A549 (cell line): Measurements from ENCODE around the gene COL12A1. TPM values are rescaled to one million over a fixed set of nuclear protein-coding genes. Genes with fewer than 3 reads are reported as not detected.
"Not testable (repeated sequence)": the region's sequence is repeated elsewhere in the genome, so short reads cannot be mapped to it uniquely, and the experiment has no call there.

Experiments used
- ATAC-seq, 2 experiments: fragments of 200-7000 bp in 1 of 2; fragments of >200 bp in 1 of 2; cut with Nextera tagmentation in 1 of 2; cut with Tn5 transposase in 1 of 2; 3 replicates each; pipeline versions ENCODE4 v1.8.0 to v1.9.1; 2018 to 2020; ENCODE audit warnings: mild to moderate bottlenecking in 1 of 2, moderate library complexity in 1 of 2
- CTCF ChIA-PET: fragments of 300-600 bp; sonication (Branson Sonifier 250); formaldehyde crosslinking; extraction: SDS; loops from one replicate; lab custom pipeline; 2021; ENCODE audit warnings: antibody characterized with exemption, inconsistent platforms; lab: Yijun Ruan, JAX
- POLR2A ChIA-PET: fragments of 350-600 bp; formaldehyde crosslinking; extraction: SDS; loops from one replicate; lab custom pipeline; 2021; ENCODE audit warnings: antibody characterized with exemption, inconsistent platforms; lab: Yijun Ruan, JAX
- DNase-seq, 2 experiments: peaks; one replicate each; pipeline versions ENCODE4 v3.0.0 to v3.0.0-alpha.2; 2011 to 2016; ENCODE audit warnings: low read depth in 1 of 2, low spot score in 1 of 2
- FAIRE-seq: peaks from 2 replicates; lab custom pipeline; 2011; peaks lifted over from hg19 to GRCh38; lab: Jason Lieb, UNC
- H3K27ac ChIP-seq, 2 experiments: fragments of >200 bp; sonication (Bioruptor Twin); formaldehyde crosslinking; 3 replicates each; pipeline ENCODE4 v1.5.1; 2016 to 2017
- H3K4me1 ChIP-seq: fragments of >200 bp; sonication (Bioruptor Twin); formaldehyde crosslinking; 3 replicates; pipeline ENCODE4 v1.6.1; 2016
- H3K4me2 ChIP-seq: fragments of >200 bp; sonication (Bioruptor Twin); formaldehyde crosslinking; 3 replicates; pipeline ENCODE4 v1.6.1; 2016
- H3K4me3 ChIP-seq: fragments of >200 bp; sonication (Bioruptor Twin); formaldehyde crosslinking; 3 replicates; pipeline ENCODE4 v1.5.1; 2016
- H3K9me3 ChIP-seq: fragments of >200 bp; sonication (Bioruptor Twin); formaldehyde crosslinking; 3 replicates; pipeline ENCODE4 v1.6.1; 2016
- CEBPB ChIP-seq, 2 experiments: fragments of >200 bp in 1 of 2; sonication (Bioruptor Twin) in 1 of 2; formaldehyde crosslinking in 1 of 2; IDR thresholded peaks; 2 replicates each; pipeline ENCODE4 v1.6.1; 2012 to 2016
- CHD2 ChIP-seq: fragments of 150-350 bp; IDR thresholded peaks from 2 replicates; pipeline ENCODE4 v1.6.1; 2014; ENCODE audit warnings: low read length; ENCODE audit not compliant: partially characterized antibody
- E2F6 ChIP-seq: IDR thresholded peaks from 2 replicates; pipeline ENCODE4 v1.6.1; 2012; ENCODE audit warnings: low read depth, borderline replicate concordance
- EHF ChIP-seq: fragments of 250-450 bp; sonication (Bioruptor Pico); IDR thresholded peaks from 2 replicates; pipeline ENCODE4 v1.5.0; 2020; ENCODE audit warnings: mild to moderate bottlenecking
- ESRRA ChIP-seq: fragments of 150-350 bp; IDR thresholded peaks from 2 replicates; pipeline ENCODE4 v1.6.1; 2014; ENCODE audit warnings: mild to moderate bottlenecking, low read length, borderline replicate concordance
- FOSB ChIP-seq: fragments of 250-450 bp; sonication (Bioruptor Pico); IDR thresholded peaks from 2 replicates; pipeline ENCODE4 v1.5.0; 2020; ENCODE audit warnings: mild to moderate bottlenecking, moderate library complexity
- FOSL2 ChIP-seq, 2 experiments: fragments of 450-650 bp in 1 of 2; fragments of >200 bp in 1 of 2; sonication (Bioruptor Twin) in 1 of 2; formaldehyde crosslinking; IDR thresholded peaks; 2 replicates each; pipeline versions ENCODE4 v1.5.0 to v1.6.1; 2016 to 2020; ENCODE audit warnings: mild to moderate bottlenecking in 1 of 2, moderate library complexity in 1 of 2
- HES2 ChIP-seq: fragments of >200 bp; sonication (Bioruptor Twin); formaldehyde crosslinking; IDR thresholded peaks from 2 replicates; pipeline ENCODE4 v1.6.1; 2016
- HOXB13 ChIP-seq: fragments of 250-450 bp; sonication (Bioruptor Pico); IDR thresholded peaks from 2 replicates; pipeline ENCODE4 v1.5.0; 2020; ENCODE audit warnings: low read depth, mild to moderate bottlenecking, moderate library complexity
- MYC ChIP-seq: IDR thresholded peaks from 2 replicates; pipeline ENCODE4 v1.6.1; 2012; ENCODE audit warnings: mild to moderate bottlenecking, inconsistent platforms, low read length, improper control_type of control experiment, borderline replicate concordance
- NFE2L2 ChIP-seq: fragments of 150-350 bp; conservative IDR thresholded peaks from 2 replicates; pipeline ENCODE4 v1.6.1; 2014; ENCODE audit warnings: low read length
- NPAS2 ChIP-seq: fragments of 250-450 bp; sonication (Bioruptor Pico); IDR thresholded peaks from 2 replicates; pipeline ENCODE4 v1.8.0; 2022; ENCODE audit warnings: mild to moderate bottlenecking, moderate library complexity, borderline replicate concordance
- POLR2A ChIP-seq: IDR thresholded peaks from 2 replicates; pipeline ENCODE4 v1.6.1; 2012; ENCODE audit warnings: mild to moderate bottlenecking, low read length
- SREBF2 ChIP-seq: fragments of 450-650 bp; IDR thresholded peaks from 2 replicates; pipeline ENCODE4 v1.6.1; 2014; ENCODE audit warnings: mild to moderate bottlenecking, moderate library complexity
- ZSCAN20 ChIP-seq: fragments of 250-450 bp; sonication (Bioruptor Pico); IDR thresholded peaks from 2 replicates; pipeline ENCODE4 v1.8.0; 2022; ENCODE audit warnings: mild to moderate bottlenecking, moderate library complexity
- WGBS: methylation state at CpG from one replicate; pipeline ENCODE4 v1.1.6; 2017; ENCODE audit errors: missing lambda C conversion rate; 5-methylcytosine and 5-hydroxymethylcytosine counted together
- polyA plus RNA-seq, 4 experiments: library from polyadenylated mRNA; depleted of rRNA in 3 of 4; stranded (reverse); fragments of >200 nt; fragmentation: RNase III in 1 of 4; extraction: RNeasy Plus Mini Kit Qiagen cat#74134 plus additional on column Dnase treatment in 1 of 4; gene quantifications; 2 replicates in 3 of 4; 3 replicates in 1 of 4; pipeline ENCODE4 v1.2.3, GENCODE V29; 2011 to 2017
- TF ChIP-seq, protein P1 (sequence below): IDR thresholded peaks from 2 replicates; pipeline ENCODE4 v1.6.1; 2012
- TF ChIP-seq, protein P2 (sequence below): IDR thresholded peaks from 2 replicates; pipeline ENCODE4 v1.6.1; 2012
- TF ChIP-seq, protein P3 (sequence below): fragments of 450-650 bp; IDR thresholded peaks from 2 replicates; pipeline ENCODE4 v1.6.1; 2014; ENCODE audit warnings: antibody characterized with exemption

The COL12A1 gene
- polyA plus RNA-seq, 2 of the 4 experiments (the other 2 are of a cell fraction): 6.3 to 11.2 TPM

DNA sequence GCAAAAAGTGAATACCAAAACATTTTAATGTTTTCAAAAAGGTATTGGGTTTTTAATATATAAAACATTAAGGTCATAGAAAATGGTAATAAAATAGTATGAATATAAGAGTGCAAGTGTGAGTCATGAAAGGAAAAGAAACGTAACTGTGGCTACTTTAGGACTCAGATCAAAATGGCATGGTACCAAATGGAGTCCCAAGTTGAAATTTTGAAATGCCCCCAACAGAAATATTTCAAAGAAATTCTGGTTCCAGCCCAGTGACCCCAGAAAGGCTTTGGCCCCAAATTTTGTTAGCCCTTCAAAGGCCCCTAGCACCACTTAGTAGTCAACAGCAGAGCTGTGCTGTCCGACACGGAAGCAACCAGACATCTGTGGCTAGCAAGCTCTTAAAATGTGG, 6.0 kb downstream of the COL12A1 start:
- no peak for TF ChIP-seq NFE2L2
- TF ChIP-seq FOSB (CRISPR knock-in tag): no peak
- no peak for TF ChIP-seq MYC
- TF ChIP-seq NPAS2 (CRISPR knock-in tag): no peak
- TF ChIP-seq POLR2A: no peak
- no peak for TF ChIP-seq CHD2
- TF ChIP-seq SREBF2: no peak
- TF ChIP-seq, protein P1, sequence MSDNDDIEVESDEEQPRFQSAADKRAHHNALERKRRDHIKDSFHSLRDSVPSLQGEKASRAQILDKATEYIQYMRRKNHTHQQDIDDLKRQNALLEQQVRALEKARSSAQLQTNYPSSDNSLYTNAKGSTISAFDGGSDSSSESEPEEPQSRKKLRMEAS: no peak
- no peaks in the 10 kb centered on the region for H3K9me3 ChIP-seq
- ATAC-seq (no peak), DNase-seq (no peak), FAIRE-seq (no peak)
- peaks cover 8% of the 10 kb centered on the region; the same call in 2 of the 3 replicates for H3K4me1 ChIP-seq
- POLR2A ChIA-PET: no interaction called here
- CTCF ChIA-PET: interaction anchor here (1.0 to 2.6 kb wide), 2 partner anchors 9 to 1460 kb away, joined by 4 to 8 read pairs; no protein-coding TSS in a partner anchor
- 89% methylated on average over 3 of the region's 3 CpGs for WGBS
- H3K27ac ChIP-seq: no peak overlapping the region
- H3K4me2 ChIP-seq: no peak overlapping the region
- no peak overlapping the region for H3K4me3 ChIP-seq

DNA sequence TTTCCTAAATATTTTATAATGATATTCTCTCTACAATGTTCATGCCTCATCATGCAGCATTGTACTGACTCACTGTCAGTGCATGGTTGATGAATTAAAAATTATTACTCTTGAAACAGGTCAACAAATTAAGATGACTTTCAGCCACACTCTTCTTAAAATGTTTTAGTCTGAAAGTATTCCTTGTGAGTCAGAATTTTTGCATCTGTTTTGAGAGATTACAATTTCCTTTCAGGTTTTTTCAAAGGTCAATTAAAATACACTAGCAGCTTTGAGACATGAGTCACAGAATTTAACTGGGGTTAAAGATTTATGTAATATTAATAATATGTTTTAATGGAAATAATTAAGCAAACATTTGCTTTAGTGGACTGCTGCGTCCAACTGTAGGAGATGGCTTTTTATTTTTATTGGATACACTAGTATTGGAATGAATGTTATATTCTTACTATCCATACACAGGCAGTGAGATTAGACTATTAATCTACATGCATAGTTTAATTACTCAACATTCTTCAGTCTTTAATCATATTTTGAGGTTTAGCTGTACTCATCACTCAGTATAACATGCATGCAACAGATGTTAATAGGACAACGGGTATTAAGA, 9.7 kb downstream of the COL12A1 start:
- Histone ChIP-seq H3K4me1 (no peaks in the 10 kb centered on the region), H3K4me3 (no peak overlapping the region), H3K4me2 (no peak overlapping the region), H3K9me3 (no peaks in the 10 kb centered on the region), H3K27ac (no peak overlapping the region)
- ATAC-seq: no peak
- 48% methylated on average over 2 of the region's 2 CpGs for WGBS
- FAIRE-seq: no peak
- DNase-seq: no peak
- ChIA-PET CTCF (interaction anchor here (1.6 kb wide), 1 partner anchor 13 kb away, joined by 4 read pairs; no protein-coding TSS in a partner anchor), POLR2A (no interaction called here)
- TF ChIP-seq, protein P2, sequence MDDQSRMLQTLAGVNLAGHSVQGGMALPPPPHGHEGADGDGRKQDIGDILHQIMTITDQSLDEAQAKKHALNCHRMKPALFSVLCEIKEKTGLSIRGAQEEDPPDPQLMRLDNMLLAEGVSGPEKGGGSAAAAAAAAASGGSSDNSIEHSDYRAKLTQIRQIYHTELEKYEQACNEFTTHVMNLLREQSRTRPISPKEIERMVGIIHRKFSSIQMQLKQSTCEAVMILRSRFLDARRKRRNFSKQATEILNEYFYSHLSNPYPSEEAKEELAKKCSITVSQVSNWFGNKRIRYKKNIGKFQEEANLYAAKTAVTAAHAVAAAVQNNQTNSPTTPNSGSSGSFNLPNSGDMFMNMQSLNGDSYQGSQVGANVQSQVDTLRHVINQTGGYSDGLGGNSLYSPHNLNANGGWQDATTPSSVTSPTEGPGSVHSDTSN: no peak
- TF ChIP-seq EHF (CRISPR knock-in tag): no peak
- TF ChIP-seq, protein P3, sequence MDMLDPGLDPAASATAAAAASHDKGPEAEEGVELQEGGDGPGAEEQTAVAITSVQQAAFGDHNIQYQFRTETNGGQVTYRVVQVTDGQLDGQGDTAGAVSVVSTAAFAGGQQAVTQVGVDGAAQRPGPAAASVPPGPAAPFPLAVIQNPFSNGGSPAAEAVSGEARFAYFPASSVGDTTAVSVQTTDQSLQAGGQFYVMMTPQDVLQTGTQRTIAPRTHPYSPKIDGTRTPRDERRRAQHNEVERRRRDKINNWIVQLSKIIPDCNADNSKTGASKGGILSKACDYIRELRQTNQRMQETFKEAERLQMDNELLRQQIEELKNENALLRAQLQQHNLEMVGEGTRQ: no peak
- TF ChIP-seq HES2: no peak
- TF ChIP-seq FOSL2 (IDR thresholded peaks at IDR 0.05): no peak
- no peak for TF ChIP-seq FOSL2 (CRISPR knock-in tag; IDR thresholded peaks at IDR 0.05)
- TF ChIP-seq CEBPB (IDR thresholded peaks at IDR 0.05): no peak

DNA sequence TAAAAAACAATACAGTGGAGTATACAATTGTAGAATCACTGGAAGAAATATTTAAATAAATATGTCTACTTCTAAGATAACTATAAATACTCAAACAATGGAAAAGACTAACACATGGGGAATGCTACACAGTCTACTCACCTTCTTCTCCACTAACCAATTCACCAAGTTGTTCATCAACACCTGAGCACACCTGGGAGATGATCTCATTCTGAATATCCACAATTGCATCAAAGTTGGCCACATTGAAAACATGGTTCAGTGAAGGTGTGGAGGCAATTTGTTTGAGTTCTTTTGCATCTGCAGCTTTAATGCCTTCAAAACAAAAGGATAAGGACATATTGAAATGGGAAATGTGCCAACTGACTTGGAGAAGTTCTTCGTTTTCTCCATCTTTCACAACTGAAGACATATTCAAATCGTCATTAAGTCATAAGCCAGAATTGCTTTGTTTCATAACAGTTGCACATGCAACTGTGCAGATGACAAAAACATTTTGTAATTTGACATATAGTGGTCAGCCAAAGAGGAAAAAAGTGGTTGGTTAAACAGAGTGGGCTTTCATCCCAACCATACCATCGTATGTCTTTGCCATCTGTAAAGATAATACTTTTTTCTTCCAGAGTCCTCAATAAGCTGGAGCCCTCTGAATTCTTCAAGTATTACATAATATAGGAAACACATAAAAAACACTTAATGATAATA, 17.5 kb downstream of the COL12A1 start:
- H3K9me3 ChIP-seq: no peaks in the 10 kb centered on the region
- TF ChIP-seq ESRRA: no peak
- no peak for TF ChIP-seq HES2
- TF ChIP-seq E2F6: no peak
- TF ChIP-seq ZSCAN20 (CRISPR knock-in tag): no peak
- no peak for TF ChIP-seq HOXB13
- TF ChIP-seq, all 56 proteins: peak for 0
- H3K4me3 ChIP-seq: no peak overlapping the region
- DNase-seq: no peak
- CTCF ChIA-PET: interaction anchor here (1.0 kb wide), 1 partner anchor 21 kb away, joined by 3 read pairs; no protein-coding TSS in a partner anchor
- no peak for FAIRE-seq
- H3K27ac ChIP-seq: no peak overlapping the region
- 55% methylated on average over 3 of the region's 3 CpGs for WGBS
- ATAC-seq: no peak
- POLR2A ChIA-PET: no interaction called here
- H3K4me1 ChIP-seq: peaks cover 4% of the 10 kb centered on the region
- H3K4me2 ChIP-seq: no peak overlapping the region

- WGBS: 49% methylated on average over 2 of the region's 2 CpGs
Observed at GRCh38 chr6:75186581-75186980, 19.3 kb downstream of the COL12A1 start.

More at GRCh38 chr6:75186581-75186980, 19.3 kb downstream of the COL12A1 start:
- H3K4me3 ChIP-seq, H3K27ac ChIP-seq, POLR2A ChIA-PET, H3K4me2 ChIP-seq, H3K9me3 ChIP-seq, FAIRE-seq, DNase-seq, CTCF ChIA-PET, ATAC-seq: not testable (repeated sequence)
- peaks cover 13% of the 10 kb centered on the region for H3K4me1 ChIP-seq
